SK-N-DZ (cell line): ENCODE results near the gene N4BP2L1.

Experiments used
- DNase-seq: peaks from one replicate; pipeline ENCODE4 v3.0.0-alpha.2; 2015; ENCODE audit warnings: low spot score

Gene N4BP2L1

DNA sequence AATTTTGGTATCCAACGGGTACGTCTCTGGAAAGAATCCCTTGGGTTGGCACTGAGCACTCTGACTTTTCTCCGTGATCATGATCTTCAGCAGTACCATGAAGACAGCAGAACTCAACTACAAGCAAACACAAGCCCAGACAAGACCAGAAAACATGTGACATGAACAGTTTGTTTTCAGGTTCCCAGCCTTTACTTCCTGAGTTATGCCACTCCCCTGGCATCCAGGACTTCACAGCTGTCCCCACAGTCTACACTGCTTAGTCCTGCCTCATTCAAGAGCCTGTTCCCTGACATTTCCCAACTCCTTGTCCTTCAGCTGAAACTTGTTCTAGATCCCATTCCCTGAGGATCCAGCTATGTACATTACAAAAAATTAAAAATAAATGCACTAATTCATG is 4.9 kb upstream of the N4BP2L1 start:
- no peak for DNase-seq

GRCh38 chr13:32431361-32431760 is 3.4 kb upstream of the N4BP2L1 start:
- no peak for DNase-seq

- DNase-seq, result no peak
Observed at GRCh38 chr13:32430018-32430747, 2.3 kb upstream of the N4BP2L1 start.

DNA sequence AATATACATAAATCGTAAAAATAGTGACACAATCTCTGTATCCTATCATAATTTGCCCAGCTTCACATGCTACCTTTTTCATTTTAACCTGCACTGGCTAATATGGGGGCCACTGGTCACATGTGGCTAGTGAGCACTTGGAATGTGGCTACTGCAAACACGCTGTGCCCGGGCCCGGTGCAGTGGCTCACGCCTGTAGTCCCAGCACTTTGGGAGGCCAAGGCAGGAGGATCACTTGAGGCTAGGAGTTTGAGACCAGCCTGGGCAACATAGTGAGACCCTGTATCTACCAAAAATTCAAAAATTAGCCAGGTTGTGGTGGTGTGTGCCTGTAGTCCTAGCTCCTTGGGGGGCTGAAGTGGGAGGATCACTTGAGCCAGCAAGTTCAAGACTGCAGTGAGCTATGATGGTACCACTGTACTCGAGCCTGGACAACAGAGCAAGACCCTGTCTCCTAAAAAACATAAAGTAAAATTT is 1.5 kb upstream of the N4BP2L1 start:
- DNase-seq, result no peak

GRCh38 chr13:32428581-32429432 is 877 bp upstream of the N4BP2L1 start:
- no peak for DNase-seq

DNA sequence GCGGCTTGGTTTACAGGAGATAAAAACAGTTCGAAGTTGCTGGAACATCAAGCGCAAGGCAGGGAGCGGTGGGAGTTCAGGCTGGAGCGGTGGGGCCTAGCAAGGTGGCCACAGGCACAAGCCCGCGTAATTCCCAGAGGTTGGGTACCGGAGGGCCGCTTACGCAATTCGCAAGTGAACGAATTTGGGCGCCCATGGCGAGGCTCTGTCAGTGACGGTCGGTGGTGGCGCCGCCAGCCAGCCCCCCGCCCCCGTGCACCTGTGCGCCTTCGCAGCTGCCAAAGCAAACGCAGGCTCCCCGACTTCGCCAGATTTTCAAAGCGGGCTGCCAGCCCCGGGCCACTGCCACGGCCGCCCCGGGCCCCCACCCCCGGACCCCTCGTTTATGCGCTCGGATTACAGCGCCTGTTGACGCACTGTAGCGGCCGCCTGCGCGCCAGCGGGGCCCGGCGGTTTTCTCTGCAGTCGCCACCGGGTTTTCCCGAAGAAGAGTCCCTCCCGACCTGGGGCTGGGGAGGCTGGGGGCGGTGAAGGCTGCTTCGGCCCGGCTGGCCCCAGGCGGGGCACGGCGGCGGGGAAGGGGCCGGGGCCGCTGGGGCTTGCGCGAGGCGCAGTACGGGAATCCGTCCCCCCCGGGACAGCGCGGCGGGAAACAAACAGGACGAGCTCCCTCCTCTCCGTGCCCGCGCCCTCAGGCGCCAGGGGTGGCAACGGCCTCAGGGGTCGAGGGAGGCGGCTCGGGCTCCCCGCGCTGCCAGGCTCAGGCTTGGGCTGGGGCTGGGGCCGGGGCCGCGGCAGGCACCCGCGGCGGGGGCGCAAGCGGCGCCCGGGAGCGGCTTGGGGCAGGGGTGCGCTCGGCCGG is 709 bp downstream of the N4BP2L1 start:
- peak; percentile 27 for DNase-seq

DNA sequence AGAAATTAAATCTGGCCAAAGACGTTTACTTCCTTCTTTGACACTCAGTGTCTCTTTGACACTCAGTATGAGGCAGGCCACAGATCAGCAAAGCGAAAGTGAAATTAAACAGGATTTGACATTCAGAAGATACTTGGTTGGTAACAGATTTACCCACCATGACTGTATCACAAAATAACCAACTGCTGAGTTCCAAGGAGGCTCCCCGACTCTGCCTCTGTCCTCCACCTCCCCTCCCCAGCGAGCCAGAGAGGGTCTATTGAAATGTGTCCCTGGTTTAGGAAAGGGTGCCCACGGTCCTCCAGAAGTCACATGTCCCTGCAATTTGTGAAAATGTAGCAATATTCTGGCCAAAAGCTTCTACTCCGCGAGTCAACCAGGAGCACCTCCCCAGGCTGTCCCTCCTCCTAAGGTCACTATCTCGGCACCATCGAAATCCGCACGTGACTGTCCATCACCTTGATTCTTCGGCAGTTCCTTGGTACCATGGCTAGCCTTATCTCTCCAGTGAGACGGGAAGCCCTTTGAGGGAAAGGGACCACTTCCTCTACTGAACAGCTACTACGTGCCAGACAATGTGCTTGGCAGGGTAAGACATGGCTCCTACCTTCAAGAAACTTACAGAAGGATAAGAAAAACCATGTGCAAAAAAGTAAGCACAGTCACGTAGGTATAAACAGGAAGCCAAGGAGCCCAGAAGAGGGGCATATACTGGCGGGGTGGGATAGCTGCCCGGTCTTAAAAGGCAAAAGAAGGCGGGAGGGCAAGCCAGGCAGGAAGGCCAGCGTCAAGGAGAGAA is 1.5 kb downstream of the N4BP2L1 start:
- DNase-seq, result no peak

- no peak for DNase-seq
Observed at GRCh38 chr13:32425158-32425557, 2.8 kb downstream of the N4BP2L1 start.

DNA sequence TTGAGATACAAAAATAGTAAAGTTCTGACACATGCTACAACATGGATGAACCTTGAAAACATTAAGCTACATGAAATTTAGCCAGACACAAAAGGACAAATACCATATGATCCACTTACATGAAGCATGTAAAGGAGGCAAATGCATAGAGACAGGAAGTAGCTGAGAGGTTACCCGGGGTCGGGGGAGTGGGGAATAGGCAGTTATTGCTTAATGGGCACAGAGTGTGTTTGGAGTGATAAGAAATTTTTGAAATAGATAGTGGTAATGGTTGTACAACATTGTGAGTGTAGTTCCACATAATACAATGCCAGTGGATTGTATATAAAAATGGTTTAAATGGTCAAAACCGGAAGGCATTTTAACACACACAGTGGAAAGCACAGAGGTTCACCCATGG is 4.3 kb downstream of the N4BP2L1 start:
- DNase-seq, result no peak

DNA sequence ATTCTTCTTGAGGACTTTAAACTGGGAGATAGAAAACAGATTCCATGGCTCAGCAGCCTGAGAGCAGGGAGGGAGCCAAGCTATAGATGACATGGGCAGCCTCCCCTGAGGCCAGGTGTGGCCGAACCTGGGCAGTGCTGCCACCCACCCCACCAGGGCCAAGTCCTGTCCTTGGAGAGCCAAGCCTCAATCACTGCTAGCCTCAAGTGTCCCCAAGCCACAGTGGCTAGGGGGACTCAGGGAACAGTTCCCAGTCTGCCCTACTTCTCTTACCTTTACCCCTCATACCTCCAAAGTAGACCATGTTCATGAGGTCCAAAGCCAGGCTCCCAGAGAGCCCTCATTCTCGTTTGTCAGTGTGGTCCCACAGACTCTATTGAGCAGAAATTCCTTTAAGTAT is 8.1 kb downstream of the N4BP2L1 start:
- no peak for DNase-seq

DNA sequence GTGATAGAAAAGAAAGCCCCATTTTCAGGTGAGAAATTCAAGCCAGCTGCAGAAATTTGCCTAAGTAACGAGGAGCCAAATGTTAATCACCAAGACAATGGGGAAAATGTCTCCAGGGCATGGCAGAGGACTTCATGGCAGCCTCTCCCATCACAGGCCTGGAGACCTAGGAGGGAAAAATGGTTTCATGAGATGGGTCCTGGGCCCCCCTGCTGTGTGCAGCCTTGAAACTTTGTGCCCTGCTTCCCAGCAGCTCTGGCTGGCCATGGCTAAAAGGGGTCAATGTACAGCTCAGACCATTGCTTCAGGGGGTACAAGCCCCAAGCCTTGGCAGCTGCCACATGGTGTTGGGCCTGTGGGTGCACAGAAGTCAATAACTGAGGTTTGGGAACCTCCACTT is 9.9 kb downstream of the N4BP2L1 start:
- DNase-seq, result no peak

- no peak for DNase-seq
Observed at GRCh38 chr13:32415019-32415418, 12.9 kb downstream of the N4BP2L1 start.

DNA sequence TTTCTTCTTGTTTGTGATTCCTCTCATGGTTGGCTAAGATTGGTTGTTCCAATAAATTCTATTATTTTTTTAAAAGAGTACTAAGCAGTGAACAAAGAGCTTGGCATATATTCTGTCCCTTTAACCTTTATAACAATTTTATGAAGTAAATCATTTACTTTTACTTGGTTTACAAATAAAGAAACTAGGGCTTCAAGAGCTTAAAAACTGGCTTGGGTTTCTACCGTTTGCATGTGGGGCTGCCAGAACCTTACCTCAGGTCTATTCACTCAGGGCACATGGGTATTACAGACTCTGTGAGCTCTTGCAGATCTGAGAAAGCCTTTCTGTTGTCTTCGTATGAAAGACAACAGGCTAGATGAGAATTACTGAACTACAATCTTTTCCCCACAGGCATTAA is 13.3 kb downstream of the N4BP2L1 start:
- no peak for DNase-seq

- no peak for DNase-seq
Observed at GRCh38 chr13:32413284-32413683, 14.6 kb downstream of the N4BP2L1 start.

DNA sequence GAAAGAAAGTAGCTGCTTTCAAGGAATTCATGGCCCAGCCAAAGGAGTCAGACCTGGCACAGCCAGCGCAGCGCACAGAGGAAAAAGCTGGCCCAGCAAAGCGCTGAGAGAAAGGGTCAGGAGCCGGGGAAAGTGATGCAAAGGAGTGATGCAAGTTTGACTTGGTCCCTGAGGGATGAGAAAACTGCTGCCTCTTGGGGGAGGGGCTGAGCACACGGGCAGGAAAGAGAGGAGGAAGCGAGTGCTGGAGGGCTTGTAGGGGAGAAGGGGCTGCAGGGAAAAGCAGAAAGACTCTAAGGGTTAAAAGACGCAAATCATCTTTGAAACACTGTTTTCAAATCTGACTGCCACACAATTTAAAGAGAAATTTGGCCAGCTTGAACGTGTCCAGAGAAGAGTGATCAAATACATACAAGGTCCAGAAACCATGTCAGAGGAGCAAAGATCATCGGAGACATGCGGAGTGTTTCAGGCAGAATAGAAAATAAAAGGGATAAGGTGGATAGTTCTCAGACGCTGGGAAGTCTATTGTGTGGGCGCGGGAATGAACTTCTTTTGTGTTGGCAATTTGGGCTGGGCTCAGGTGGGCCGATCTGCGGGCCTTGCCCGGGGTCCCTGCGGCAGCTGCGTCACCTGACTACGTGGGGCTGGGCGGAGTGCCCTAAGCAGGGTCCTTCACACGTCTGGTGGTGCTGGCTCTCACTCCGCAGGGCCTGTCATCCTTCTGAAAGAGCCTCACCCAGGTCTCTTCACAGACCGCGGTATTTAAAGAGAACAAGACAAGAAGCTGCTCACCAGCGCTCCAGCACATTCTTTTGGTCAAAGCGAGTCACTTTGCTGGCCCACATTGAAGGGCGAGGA is 18.1 kb downstream of the N4BP2L1 start:
- peak; percentile 12 for DNase-seq

DNA sequence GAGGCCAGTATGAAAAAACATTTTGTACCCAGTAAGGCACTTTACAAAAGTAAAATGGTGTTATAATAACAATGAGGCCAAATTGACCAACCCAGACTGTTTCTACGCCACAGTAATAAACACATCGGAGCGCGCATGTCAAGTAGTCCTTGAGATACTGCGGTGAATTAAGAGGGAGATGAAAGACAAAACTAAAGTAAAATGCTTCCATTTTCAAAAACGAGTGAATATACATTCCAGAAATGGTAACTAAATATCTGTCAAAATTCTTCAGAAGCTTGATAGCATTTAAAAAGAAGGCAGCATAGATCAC is 19.0 kb downstream of the N4BP2L1 start:
- no peak for DNase-seq

DNA sequence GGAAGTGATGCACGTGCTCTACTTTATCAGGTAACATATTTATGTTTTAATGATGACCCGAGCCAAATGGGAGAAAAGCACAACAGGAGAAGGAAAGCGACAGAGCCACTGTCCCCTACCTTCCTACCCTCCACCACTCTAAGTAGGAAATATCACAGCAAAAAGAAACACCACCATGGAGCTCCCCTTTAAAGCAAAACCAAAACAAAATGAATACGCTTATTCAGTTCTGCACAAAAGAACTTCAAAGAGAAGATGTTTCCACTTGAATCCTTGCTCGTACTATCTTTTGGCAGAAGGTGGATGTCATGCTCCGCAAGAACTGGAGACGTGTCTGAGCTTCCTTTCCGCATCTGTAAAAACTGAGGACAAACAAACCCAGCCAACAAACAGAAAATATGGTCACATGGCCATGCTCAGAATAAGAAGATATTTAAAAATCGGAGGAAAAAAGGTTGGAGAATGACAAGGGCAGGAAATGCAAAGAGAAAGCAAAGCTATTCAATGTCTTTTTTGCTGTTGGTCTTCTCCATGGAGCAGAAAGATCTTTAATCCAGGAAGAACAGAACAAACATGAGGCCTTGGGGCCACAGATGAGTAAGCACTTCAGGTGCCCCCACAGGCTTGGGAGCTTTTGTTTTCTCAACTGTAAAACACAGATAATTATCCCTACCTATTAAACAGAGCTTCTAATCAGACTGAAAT is 19.5 kb downstream of the N4BP2L1 start:
- DNase-seq, result no peak

- no peak for DNase-seq
Observed at GRCh38 chr13:32407854-32408253, 20.1 kb downstream of the N4BP2L1 start.

DNA sequence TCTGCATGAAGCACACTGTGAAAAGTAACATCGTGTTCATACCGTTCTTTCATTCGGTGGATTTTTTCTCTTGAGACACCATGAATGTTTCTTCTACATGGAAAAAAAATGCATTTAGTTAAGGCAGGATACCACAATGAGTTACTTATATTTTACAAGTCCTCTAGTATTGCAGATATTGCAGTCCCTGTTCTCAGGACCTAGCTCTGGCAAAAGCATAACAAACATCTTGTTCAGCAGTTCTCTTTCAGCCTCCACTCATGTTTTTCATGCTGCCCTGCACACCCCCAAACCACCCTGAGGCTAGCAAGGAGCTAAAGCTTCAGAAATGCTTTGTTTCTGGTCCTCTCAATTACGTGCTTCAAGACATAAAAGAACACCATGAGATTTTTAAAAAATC is 24.8 kb downstream of the N4BP2L1 start:
- no peak for DNase-seq
